H9 (cell line): Measurements from ENCODE around the gene HPGD. TPM values are rescaled to one million over a fixed set of nuclear protein-coding genes. Genes with fewer than 3 reads are reported as not detected.

ENCODE experiments used
- DNase-seq: peaks from one replicate; pipeline ENCODE4 v3.0.0-alpha.2; 2017
- H2AFZ ChIP-seq: one replicate; pipeline ENCODE4 v1.6.1; 2013; ENCODE audit warnings: mild to moderate bottlenecking, low read length, control low read depth, moderate library complexity
- H2AK5ac ChIP-seq: 2 replicates; pipeline ENCODE4 v1.6.1; 2013; ENCODE audit warnings: low read length, control low read depth, mixed read lengths; ENCODE audit not compliant: insufficient read length
- H2BK120ac ChIP-seq: one replicate; pipeline ENCODE4 v1.6.1; 2013; ENCODE audit warnings: low read depth, mild to moderate bottlenecking, low read length, control low read depth, inconsistent platforms; ENCODE audit not compliant: poor library complexity, severe bottlenecking
- H2BK12ac ChIP-seq: 2 replicates; pipeline ENCODE4 v1.6.1; 2013; ENCODE audit warnings: low read length, control low read depth, mixed read lengths, low read depth; ENCODE audit not compliant: insufficient read length
- H2BK15ac ChIP-seq: 2 replicates; pipeline ENCODE4 v1.6.1; 2013; ENCODE audit warnings: low read depth, low read length, control low read depth
- H2BK20ac ChIP-seq: one replicate; pipeline ENCODE4 v1.6.1; 2013; ENCODE audit warnings: low read depth, mild to moderate bottlenecking, low read length, control low read depth, inconsistent platforms; ENCODE audit not compliant: poor library complexity, severe bottlenecking
- H2BK5ac ChIP-seq: 2 replicates; pipeline ENCODE4 v1.6.1; 2013; ENCODE audit warnings: low read length, control low read depth, mixed read lengths; ENCODE audit not compliant: insufficient read length
- H3K14ac ChIP-seq: 2 replicates; pipeline ENCODE4 v1.6.1; 2013; ENCODE audit warnings: low read length, control low read depth; ENCODE audit not compliant: insufficient read depth
- H3K18ac ChIP-seq: 2 replicates; pipeline ENCODE4 v1.6.1; 2013; ENCODE audit warnings: low read depth, mild to moderate bottlenecking, mixed read lengths, low read length, control low read depth; ENCODE audit not compliant: insufficient read length
- H3K23ac ChIP-seq: 2 replicates; pipeline ENCODE4 v1.6.1; 2013; ENCODE audit warnings: low read length, control low read depth, mixed read lengths, low read depth; ENCODE audit not compliant: insufficient read length
- H3K23me2 ChIP-seq: 2 replicates; pipeline ENCODE4 v1.6.1; 2013; ENCODE audit warnings: low read depth, mild to moderate bottlenecking, mixed read lengths, low read length, control low read depth; ENCODE audit not compliant: insufficient read length, poor library complexity, severe bottlenecking
- H3K27ac ChIP-seq: 2 replicates; pipeline ENCODE4 v1.5.1; 2013; ENCODE audit warnings: low read length, control low read depth, mixed read lengths, low read depth; ENCODE audit not compliant: insufficient read length
- H3K27me3 ChIP-seq: 2 replicates; pipeline ENCODE4 v1.6.1; 2013; ENCODE audit warnings: low read length, control low read depth, inconsistent platforms; ENCODE audit not compliant: insufficient read depth
- H3K4ac ChIP-seq: 2 replicates; pipeline ENCODE4 v1.6.1; 2013; ENCODE audit warnings: low read depth, mild to moderate bottlenecking, control low read depth, inconsistent platforms, low read length, moderate library complexity
- H3K4me1 ChIP-seq: 2 replicates; pipeline ENCODE4 v1.6.1; 2013; ENCODE audit warnings: low read length, control low read depth, inconsistent platforms; ENCODE audit not compliant: insufficient read depth
- H3K4me2 ChIP-seq: 2 replicates; pipeline ENCODE4 v1.6.1; 2013; ENCODE audit warnings: low read length, control low read depth, mixed read lengths; ENCODE audit not compliant: insufficient read length, insufficient read depth
- H3K56ac ChIP-seq: 2 replicates; pipeline ENCODE4 v1.6.1; 2013; ENCODE audit warnings: low read depth, mild to moderate bottlenecking, mixed read lengths, low read length, control low read depth; ENCODE audit not compliant: insufficient read length
- H3K79me1 ChIP-seq: 2 replicates; pipeline ENCODE4 v1.6.1; 2013; ENCODE audit warnings: low read depth, mild to moderate bottlenecking, moderate library complexity, low read length, control low read depth, inconsistent platforms; ENCODE audit not compliant: insufficient read depth, poor library complexity, severe bottlenecking
- H3K79me2 ChIP-seq: 2 replicates; pipeline ENCODE4 v1.6.1; 2013; ENCODE audit warnings: low read length, control low read depth, inconsistent platforms; ENCODE audit not compliant: insufficient read depth
- H3K9ac ChIP-seq: 2 replicates; pipeline ENCODE4 v1.6.1; 2013; ENCODE audit warnings: low read length, control low read depth, mixed read lengths; ENCODE audit not compliant: insufficient read length; ENCODE audit errors: extremely low read depth
- H3K9me3 ChIP-seq: one replicate; pipeline ENCODE4 v1.6.1; 2013; ENCODE audit warnings: low read depth, low read length, inconsistent platforms; ENCODE audit not compliant: control insufficient read depth
- H3T11ph ChIP-seq: one replicate; pipeline ENCODE4 v1.6.1; 2013; ENCODE audit warnings: mild to moderate bottlenecking, low read length, control low read depth, inconsistent platforms
- H4K20me1 ChIP-seq: one replicate; pipeline ENCODE4 v1.6.1; 2013; ENCODE audit not compliant: control insufficient read depth, insufficient read length, insufficient read depth
- H4K5ac ChIP-seq: 2 replicates; pipeline ENCODE4 v1.6.1; 2013; ENCODE audit warnings: low read depth, mild to moderate bottlenecking, mixed read lengths, low read length, control low read depth; ENCODE audit not compliant: insufficient read length
- H4K8ac ChIP-seq: replicated peaks from 2 replicates; pipeline ENCODE4 v1.6.1; 2013; ENCODE audit warnings: low read length, control low read depth, mixed read lengths, low read depth; ENCODE audit not compliant: insufficient read length
- H4K91ac ChIP-seq: 2 replicates; pipeline ENCODE4 v1.6.1; 2013; ENCODE audit warnings: low read depth, mild to moderate bottlenecking, moderate library complexity, mixed read lengths, low read length, control low read depth; ENCODE audit not compliant: insufficient read length
- H3K27ac Mint-ChIP-seq, 3 experiments: 2 replicates in 2 of 3; 3 replicates in 1 of 3; pipeline ENCODE4 v1.8.0; 2020 to 2021; ENCODE audit warnings: mixed read lengths in 3 of 3, mild to moderate bottlenecking in 1 of 3, moderate library complexity in 1 of 3
- H3K27me3 Mint-ChIP-seq: 2 replicates; pipeline ENCODE4 v1.8.0; 2021; ENCODE audit warnings: low read depth, mild to moderate bottlenecking, moderate library complexity, mixed read lengths
- H3K36me3 Mint-ChIP-seq, 3 experiments: 2 replicates in 2 of 3; 3 replicates in 1 of 3; pipeline ENCODE4 v1.8.0; 2020 to 2021; ENCODE audit warnings: low read depth in 3 of 3, mixed read lengths in 3 of 3; ENCODE audit not compliant: insufficient read depth in 1 of 3
- H3K4me1 Mint-ChIP-seq, 2 experiments: 2 replicates each; pipeline ENCODE4 v1.8.0; 2020; ENCODE audit warnings: mixed read lengths in 2 of 2
- H3K4me3 Mint-ChIP-seq, 2 experiments: 2 replicates in 1 of 2; 3 replicates in 1 of 2; pipeline ENCODE4 v1.8.0; 2020 to 2021; ENCODE audit warnings: mild to moderate bottlenecking in 2 of 2, mixed read lengths in 2 of 2, moderate library complexity in 1 of 2
- H3K9me3 Mint-ChIP-seq, 2 experiments: 2 replicates in 1 of 2; 3 replicates in 1 of 2; pipeline ENCODE4 v1.8.0; 2020; ENCODE audit warnings: mild to moderate bottlenecking in 2 of 2, mixed read lengths in 2 of 2, moderate library complexity in 1 of 2
- WGBS: extraction: QIAGEN DNeasy Blood & Tissue Kit; methylation state at CpG from one replicate; pipeline ENCODE4 v1.1.7; 2013; ENCODE audit warnings: missing lambda C conversion rate, low lambda C conversion rate, mixed read lengths; ENCODE audit not compliant: insufficient read length; ENCODE audit errors: extremely low coverage; 5-methylcytosine and 5-hydroxymethylcytosine counted together
- total RNA-seq: library from RNA; stranded (reverse); gene quantifications from 2 replicates; pipeline ENCODE4 v1.2.1, GENCODE V29; 2021
- TF ChIP-seq, protein P1 (sequence below): fragments of 200-600 bp; sonication (generic); conservative IDR thresholded peaks from 3 replicates; pipeline ENCODE4 v1.8.0; 2021; ENCODE audit warnings: antibody characterized with exemption, mild to moderate bottlenecking

HPGD gene
- total RNA-seq, 1 experiment from 2014 or later = 16.8 TPM

- Histone ChIP-seq H3K79me2 (no peaks in the 10 kb centered on the region), H3K23me2 (no peaks in the 10 kb centered on the region), H2BK15ac (no peak overlapping the region), H4K20me1 (no peaks in the 10 kb centered on the region), H3K56ac (no peak overlapping the region), H3K4me1 (0 out of 2 replicates have a peak, but pooled peaks cover 2% of the 10 kb centered on the region), H3K14ac (no peak overlapping the region), H3K27me3 (no peaks in the 10 kb centered on the region), H2BK20ac (no peak overlapping the region), H3K4ac (no peak overlapping the region), H3K4me2 (no peak overlapping the region), H4K8ac (no peak overlapping the region), H3K23ac (no peak overlapping the region), H3T11ph (no peak overlapping the region), H4K91ac (no peak overlapping the region), H2BK12ac (no peak overlapping the region), H4K5ac (no peak overlapping the region), H3K27ac (no peak overlapping the region), H3K79me1 (no peaks in the 10 kb centered on the region), H2AK5ac (no peak overlapping the region), H3K9ac (no peak overlapping the region), H3K9me3 (no peaks in the 10 kb centered on the region), H2BK5ac (no peak overlapping the region), H3K18ac (no peak overlapping the region), H2AFZ (no peak overlapping the region), H2BK120ac (no peak overlapping the region)
- Mint-ChIP-seq H3K27me3 (no peaks in the 10 kb centered on the region), H3K4me3 (no peak overlapping the region), H3K4me1 (peaks cover 24 to 27% of the 10 kb centered on the region in 2 experiments), H3K27ac (no peak overlapping the region), H3K36me3 (peaks cover 6 to 26% (median 11%) of the 10 kb centered on the region in 3 experiments), H3K9me3 (peaks cover 9 to 13% of the 10 kb centered on the region in 2 experiments; a peak in 4 of 5 replicates)
- WGBS = no CpG with 5 or more reads among the region's 4 CpGs
- TF ChIP-seq, protein P1, sequence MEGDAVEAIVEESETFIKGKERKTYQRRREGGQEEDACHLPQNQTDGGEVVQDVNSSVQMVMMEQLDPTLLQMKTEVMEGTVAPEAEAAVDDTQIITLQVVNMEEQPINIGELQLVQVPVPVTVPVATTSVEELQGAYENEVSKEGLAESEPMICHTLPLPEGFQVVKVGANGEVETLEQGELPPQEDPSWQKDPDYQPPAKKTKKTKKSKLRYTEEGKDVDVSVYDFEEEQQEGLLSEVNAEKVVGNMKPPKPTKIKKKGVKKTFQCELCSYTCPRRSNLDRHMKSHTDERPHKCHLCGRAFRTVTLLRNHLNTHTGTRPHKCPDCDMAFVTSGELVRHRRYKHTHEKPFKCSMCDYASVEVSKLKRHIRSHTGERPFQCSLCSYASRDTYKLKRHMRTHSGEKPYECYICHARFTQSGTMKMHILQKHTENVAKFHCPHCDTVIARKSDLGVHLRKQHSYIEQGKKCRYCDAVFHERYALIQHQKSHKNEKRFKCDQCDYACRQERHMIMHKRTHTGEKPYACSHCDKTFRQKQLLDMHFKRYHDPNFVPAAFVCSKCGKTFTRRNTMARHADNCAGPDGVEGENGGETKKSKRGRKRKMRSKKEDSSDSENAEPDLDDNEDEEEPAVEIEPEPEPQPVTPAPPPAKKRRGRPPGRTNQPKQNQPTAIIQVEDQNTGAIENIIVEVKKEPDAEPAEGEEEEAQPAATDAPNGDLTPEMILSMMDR = no peak
- DNase-seq = no peak
Observed at GRCh38 chr4:174555789-174556630, 33.7 kb upstream of the HPGD start.
